Measurements from ENCODE around the gene IL4R.

IL4R gene

GRCh38 chr16:27289669-27290068 is 24.1 kb upstream of the IL4R start:
- no peak for DNase-seq

- no peak for DNase-seq
Observed at GRCh38 chr16:27290562-27290961, 23.2 kb upstream of the IL4R start.

- DNase-seq, result no peak
Observed at GRCh38 chr16:27291106-27291505, 22.7 kb upstream of the IL4R start.

GRCh38 chr16:27291722-27292240 is 22.0 kb upstream of the IL4R start:
- no peak for DNase-seq

GRCh38 chr16:27293343-27293742 is 20.4 kb upstream of the IL4R start:
- no peak for DNase-seq

GRCh38 chr16:27298132-27298531 is 15.6 kb upstream of the IL4R start:
- no peak for DNase-seq

- no peak for DNase-seq
Observed at GRCh38 chr16:27301236-27301861, 12.4 kb upstream of the IL4R start.

- no peak for DNase-seq
Observed at GRCh38 chr16:27302126-27302525, 11.6 kb upstream of the IL4R start.

GRCh38 chr16:27303256-27304100 is 10.3 kb upstream of the IL4R start:
- no peak for DNase-seq

GRCh38 chr16:27304102-27304501 is 9.7 kb upstream of the IL4R start:
- no peak for DNase-seq

- DNase-seq, result no peak
Observed at GRCh38 chr16:27304881-27305745, 8.7 kb upstream of the IL4R start.

- no peak for DNase-seq
Observed at GRCh38 chr16:27305839-27306442, 7.8 kb upstream of the IL4R start.

GRCh38 chr16:27308792-27309191 is 5.0 kb upstream of the IL4R start:
- no peak for DNase-seq

- DNase-seq, result no peak
Observed at GRCh38 chr16:27310576-27311447, 3.0 kb upstream of the IL4R start.

GRCh38 chr16:27311448-27311830 is 2.3 kb upstream of the IL4R start:
- DNase-seq, result no peak

- no peak for DNase-seq
Observed at GRCh38 chr16:27311897-27312303, 1.9 kb upstream of the IL4R start.

- no peak for DNase-seq
Observed at GRCh38 chr16:27312580-27313421, 973 bp upstream of the IL4R start.

GRCh38 chr16:27314161-27314723 is 468 bp downstream of the IL4R start:
- peak; percentile 81 for DNase-seq

GRCh38 chr16:27314986-27315332 is 1.2 kb downstream of the IL4R start:
- DNase-seq, result no peak

GRCh38 chr16:27315333-27316037 is 1.7 kb downstream of the IL4R start:
- peak; percentile 58 for DNase-seq
